Measurements from ENCODE around the gene ARL6IP6. TPM values are rescaled to one million over a fixed set of nuclear protein-coding genes. Genes with fewer than 3 reads are reported as not detected.
A peak's percentile ranks its signal among the peaks of the same experiment; 100 is the strongest.

ARL6IP6 gene
- total RNA-seq, 1 experiment from 2014 or later, result 32.8 TPM

- Mint-ChIP-seq H3K4me1 (ENCODE audit: low read depth, unreplicated experiment) (no peaks in the 10 kb centered on the region), H3K36me3 (ENCODE audit: insufficient read depth, unreplicated experiment) (peaks cover 11% of the 10 kb centered on the region), H3K27me3 (ENCODE audit: unreplicated experiment) (no peaks in the 10 kb centered on the region), H3K27ac (ENCODE audit: unreplicated experiment) (peak overlapping the region; percentile 76), H3K9me3 (ENCODE audit: low read depth, unreplicated experiment) (no peaks in the 10 kb centered on the region), H3K4me3 (ENCODE audit: low read depth, unreplicated experiment) (peak overlapping the region; percentile 52)
- no peak for DNase-seq
- BruUV-seq (replicated peaks), result no TSS peak
- CTCF ChIA-PET, result interaction anchor here (1.1 kb wide), 1 partner anchor 49 kb away, joined by 3 read pairs; no protein-coding TSS in a partner anchor
- TF ChIP-seq CTCF (IDR thresholded peaks at IDR 0.05; ENCODE audit: unreplicated experiment), result no peak
- intact Hi-C loops (cut with micrococcal nuclease; ENCODE audit: unreplicated experiment), result loop anchor here (2.0 kb wide), 1 partner anchor 21 kb away; no protein-coding TSS in a partner anchor
These were observed 24.2 kb upstream of the ARL6IP6 start for GRCh38 chr2:152694161-152694661.

- Mint-ChIP-seq H3K36me3 (ENCODE audit: insufficient read depth, unreplicated experiment) (peaks cover 10% of the 10 kb centered on the region), H3K4me3 (ENCODE audit: low read depth, unreplicated experiment) (no peak overlapping the region), H3K27me3 (ENCODE audit: unreplicated experiment) (no peaks in the 10 kb centered on the region), H3K4me1 (ENCODE audit: low read depth, unreplicated experiment) (no peaks in the 10 kb centered on the region), H3K27ac (ENCODE audit: unreplicated experiment) (no peak overlapping the region), H3K9me3 (ENCODE audit: low read depth, unreplicated experiment) (no peaks in the 10 kb centered on the region)
- intact Hi-C loops (cut with micrococcal nuclease; ENCODE audit: unreplicated experiment), result loop anchor here (2.0 kb wide), 1 partner anchor 19 kb away; no protein-coding TSS in a partner anchor
- TF ChIP-seq CTCF (IDR thresholded peaks at IDR 0.05; ENCODE audit: unreplicated experiment), result no peak
- DNase-seq, result no peak
- CTCF ChIA-PET, result no interaction called here
- no TSS peak for BruUV-seq (replicated peaks)
These were observed 22.7 kb upstream of the ARL6IP6 start for GRCh38 chr2:152695763-152696162.

GRCh38 chr2:152696476-152696875 lies 21.9 kb upstream of the ARL6IP6 start:
- CTCF ChIA-PET, result no interaction called here
- H3K36me3 Mint-ChIP-seq (ENCODE audit: insufficient read depth, unreplicated experiment), result peaks cover 5% of the 10 kb centered on the region
- H3K27me3 Mint-ChIP-seq (ENCODE audit: unreplicated experiment), result no peaks in the 10 kb centered on the region
- no peaks in the 10 kb centered on the region for H3K4me1 Mint-ChIP-seq (ENCODE audit: low read depth, unreplicated experiment)
- no peak for DNase-seq
- H3K27ac Mint-ChIP-seq (ENCODE audit: unreplicated experiment), result no peak overlapping the region
- no peak overlapping the region for H3K4me3 Mint-ChIP-seq (ENCODE audit: low read depth, unreplicated experiment)
- intact Hi-C loops (cut with micrococcal nuclease; ENCODE audit: unreplicated experiment), result no loop called here
- no peaks in the 10 kb centered on the region for H3K9me3 Mint-ChIP-seq (ENCODE audit: low read depth, unreplicated experiment)
- BruUV-seq (replicated peaks), result no TSS peak
- no peak for TF ChIP-seq CTCF (IDR thresholded peaks at IDR 0.05; ENCODE audit: unreplicated experiment)

GRCh38 chr2:152701198-152701597 lies 17.2 kb upstream of the ARL6IP6 start:
- intact Hi-C loops (cut with micrococcal nuclease; ENCODE audit: unreplicated experiment), result no loop called here
- no peak for TF ChIP-seq CTCF (IDR thresholded peaks at IDR 0.05; ENCODE audit: unreplicated experiment)
- H3K27me3 Mint-ChIP-seq (ENCODE audit: unreplicated experiment), result no peaks in the 10 kb centered on the region
- H3K9me3 Mint-ChIP-seq (ENCODE audit: low read depth, unreplicated experiment), result no peaks in the 10 kb centered on the region
- peaks cover 15% of the 10 kb centered on the region for H3K36me3 Mint-ChIP-seq (ENCODE audit: insufficient read depth, unreplicated experiment)
- CTCF ChIA-PET, result no interaction called here
- H3K4me1 Mint-ChIP-seq (ENCODE audit: low read depth, unreplicated experiment), result no peaks in the 10 kb centered on the region
- no TSS peak for BruUV-seq (replicated peaks)
- peak overlapping the region; percentile 19 for H3K27ac Mint-ChIP-seq (ENCODE audit: unreplicated experiment)
- no peak for DNase-seq
- H3K4me3 Mint-ChIP-seq (ENCODE audit: low read depth, unreplicated experiment), result no peak overlapping the region

All from Calu3 (cell line).